K562 (cell line): Measurements from ENCODE around the gene BRD3. TPM values are rescaled to one million over a fixed set of nuclear protein-coding genes. Genes with fewer than 3 reads are reported as not detected.
A peak's percentile ranks its signal among the peaks of the same experiment; 100 is the strongest.

Experiments
- REST ChIP-seq, 2 experiments: fragments of 450-650 bp; formaldehyde crosslinking in 1 of 2; IDR thresholded peaks; 2 replicates each; pipeline versions ENCODE4 v1.4.0 to v1.6.1; 2014 to 2020; ENCODE audit warnings: mild to moderate bottlenecking in 2 of 2, borderline replicate concordance in 1 of 2, low read depth in 1 of 2
- STAG1 ChIP-seq: sonication (generic); formaldehyde crosslinking; IDR thresholded peaks from 2 replicates; pipeline ENCODE4 v1.5.0; 2020; ENCODE audit warnings: missing genetic modification reagents, borderline replicate concordance
- ZBTB7A ChIP-seq: IDR thresholded peaks from 2 replicates; pipeline ENCODE4 v1.6.1; 2011; ENCODE audit warnings: low read depth, mild to moderate bottlenecking, low read length, moderate library complexity, borderline replicate concordance; ENCODE audit not compliant: control insufficient read depth
- ZNF696 ChIP-seq: fragments of 250-450 bp; sonication (Bioruptor Pico); conservative IDR thresholded peaks from 2 replicates; pipeline ENCODE4 v1.4.0; 2020; ENCODE audit warnings: mild to moderate bottlenecking, moderate library complexity
- polyA plus RNA-seq, 8 experiments: library from polyadenylated mRNA; depleted of rRNA in 4 of 8; stranded (reverse) in 5 of 8; unstranded in 3 of 8; fragments of >200 nt; fragmentation: Nextera tagmentation in 2 of 8; fragmentation: Illumina TruSeq in 1 of 8; extraction: Ambion mirVana in 2 of 8; extraction: Trizol in 1 of 8; gene quantifications; 2 replicates each; pipeline versions ENCODE4 v1.2.1 to v1.2.3, GENCODE V29; 2011 to 2014; ENCODE audit warnings: inconsistent platforms in 1 of 8, missing spikeins in 1 of 8
- total RNA-seq, 7 experiments: library from RNA; depleted of rRNA in 6 of 7; stranded (reverse); fragments of >200 nt in 6 of 7; fragmentation: Illumina TruSeq in 2 of 7; extraction: Trizol in 2 of 7; gene quantifications; 2 replicates each; pipeline versions ENCODE4 v1.2.1 to v1.2.3, GENCODE V29; 2011 to 2021; ENCODE audit warnings: low replicate concordance in 1 of 7

BRD3 gene
- total and polyA plus RNA-seq, 9 of the 15 experiments (the other 6 are each of a cell fraction or from before 2014, with no cell fraction given), result 0.82 to 37.1 (median 4.2) TPM

- TF ChIP-seq ZNF696 (CRISPR knock-in tag), result no peak
- TF ChIP-seq ZBTB7A, result peak; percentile 57; the same call in 1 of the 2 replicates
- TF ChIP-seq REST (IDR thresholded peaks at IDR 0.05; ENCODE audit: borderline replicate concordance), result peak; percentile 90
- no peak for TF ChIP-seq REST (CRISPR knock-in tag; IDR thresholded peaks at IDR 0.05; ENCODE audit: low read depth)
- peak; percentile 97 for TF ChIP-seq STAG1 (CRISPR knock-in tag)
These were observed 73.3 kb downstream of the BRD3 start (continued) for GRCh38 chr9:133994353-133995011.
